K562 (cell line): ENCODE results near the gene DBI. TPM values are rescaled to one million over a fixed set of nuclear protein-coding genes. Genes with fewer than 3 reads are reported as not detected.
A peak's percentile ranks its signal among the peaks of the same experiment; 100 is the strongest.

Experiments used
- ATAC-seq: fragments of 200-7000 bp; cut with Tn5 transposase; 3 replicates; pipeline ENCODE4 v1.9.1; 2020; ENCODE audit warnings: moderate library complexity
- BruUV-seq: library from RNA; stranded (reverse); fragments of 400-500 nt; replicated peaks from 2 replicates; lab custom pipeline; 2021; lab: Mats Ljungman, UMichigan
- CTCF ChIA-PET: fragments of 300-600 bp; formaldehyde crosslinking; extraction: SDS; loops from one replicate; lab custom pipeline; 2021; ENCODE audit warnings: low intra/inter-chr PET ratio; lab: Yijun Ruan, JAX
- POLR2A ChIA-PET: fragments of 300-600, 350-650 bp; sonication (Branson Sonifier 250); formaldehyde crosslinking; extraction: SDS; loops from one replicate; lab custom pipeline; 2021; ENCODE audit warnings: antibody characterized with exemption, inconsistent platforms; lab: Yijun Ruan, JAX
- DNase-seq, 4 experiments: peaks; one replicate each; pipeline versions ENCODE4 v3.0.0 to v3.0.0-alpha.2; 2011 to 2018; ENCODE audit warnings: low spot score in 3 of 4, mixed read lengths in 3 of 4; ENCODE audit errors: extremely low read depth in 1 of 4
- FAIRE-seq: peaks from 2 replicates; lab custom pipeline; 2011; peaks lifted over from hg19 to GRCh38; lab: Jason Lieb, UNC
- H2AFZ ChIP-seq: 2 replicates; pipeline ENCODE4 v1.6.0; 2011; ENCODE audit warnings: low read depth, low read length, control low read depth, inconsistent platforms
- H3K27ac ChIP-seq: fragments of 200-600 bp; 3 replicates; pipeline ENCODE4 v1.8.0; 2011; ENCODE audit warnings: low read depth, mild to moderate bottlenecking, control low read depth, inconsistent platforms, low read length, moderate library complexity, mixed read lengths; ENCODE audit errors: extremely low read depth
- H3K27me3 ChIP-seq, 2 experiments: fragments of 300-600 bp in 1 of 2; 2 replicates in 1 of 2; 3 replicates in 1 of 2; pipeline versions ENCODE4 v1.6.0 to v1.8.0; 2011; ENCODE audit warnings: inconsistent platforms in 2 of 2, low read length in 2 of 2, mild to moderate bottlenecking in 1 of 2, mixed read lengths in 1 of 2, moderate library complexity in 1 of 2; ENCODE audit not compliant: control insufficient read depth in 2 of 2, insufficient read depth in 2 of 2
- H3K36me3 ChIP-seq: fragments of 300-600 bp; 3 replicates; pipeline ENCODE4 v1.8.0; 2011; ENCODE audit warnings: mild to moderate bottlenecking, low read length, inconsistent platforms; ENCODE audit not compliant: control insufficient read depth, insufficient read depth
- H3K4me1 ChIP-seq, 2 experiments: fragments of 200-600 bp in 1 of 2; replicated peaks in 1 of 2; 2 replicates in 1 of 2; 3 replicates in 1 of 2; pipeline versions ENCODE4 v1.5.1 to v1.8.0; 2011; ENCODE audit warnings: inconsistent platforms in 2 of 2, low read length in 2 of 2, mild to moderate bottlenecking in 1 of 2, mixed read lengths in 1 of 2, moderate library complexity in 1 of 2; ENCODE audit not compliant: control insufficient read depth in 2 of 2, insufficient read depth in 2 of 2
- H3K4me2 ChIP-seq: 2 replicates; pipeline ENCODE4 v1.6.1; 2011; ENCODE audit warnings: low read length, control low read depth, inconsistent platforms, mixed read lengths; ENCODE audit not compliant: insufficient read depth
- H3K4me3 ChIP-seq: fragments of 200-600 bp; sonication (generic), shearing (Covaris generic); 2 replicates; pipeline ENCODE4 v1.5.1; 2016; ENCODE audit warnings: control low read depth, inconsistent platforms
- H3K79me2 ChIP-seq: fragments of 200-600 bp; 3 replicates; pipeline ENCODE4 v1.8.0; 2011; ENCODE audit warnings: low read length, inconsistent platforms; ENCODE audit not compliant: control insufficient read depth, insufficient read depth
- H3K9ac ChIP-seq, 2 experiments: 2 replicates each; pipeline versions ENCODE4 v1.6.0 to v1.6.1; 2011; ENCODE audit warnings: low read depth in 2 of 2, low read length in 2 of 2, control low read depth in 1 of 2, inconsistent platforms in 1 of 2, mild to moderate bottlenecking in 1 of 2, mixed read lengths in 1 of 2; ENCODE audit not compliant: insufficient read depth in 1 of 2
- H3K9me1 ChIP-seq: one replicate; pipeline ENCODE4 v1.6.0; 2011; ENCODE audit warnings: inconsistent platforms, mild to moderate bottlenecking, low read length, moderate library complexity; ENCODE audit not compliant: control insufficient read depth, insufficient read depth
- H3K9me3 ChIP-seq: replicated peaks from 2 replicates; pipeline ENCODE4 v1.5.1; 2011; ENCODE audit warnings: low read depth, low read length, inconsistent platforms; ENCODE audit not compliant: control insufficient read depth, insufficient read depth
- H4K20me1 ChIP-seq: replicated peaks from 2 replicates; pipeline ENCODE4 v1.6.1; 2011; ENCODE audit warnings: low read length, inconsistent platforms, mixed read lengths; ENCODE audit not compliant: control insufficient read depth, insufficient read depth
- ARID2 ChIP-seq: fragments of 450-650 bp; IDR thresholded peaks from 2 replicates; pipeline ENCODE4 v1.6.1; 2017; ENCODE audit warnings: antibody characterized with exemption, mild to moderate bottlenecking
- BACH1 ChIP-seq: fragments of 200-800 bp; sonication (Bioruptor generic); IDR thresholded peaks from 2 replicates; pipeline ENCODE4 v1.6.1; 2016; ENCODE audit warnings: missing genetic modification characterization, missing compliant biosample characterization
- BCOR ChIP-seq: fragments of 450-650 bp; IDR thresholded peaks from 2 replicates; pipeline ENCODE4 v1.6.1; 2016
- BRD9 ChIP-seq: fragments of 450-650 bp; IDR thresholded peaks from 2 replicates; pipeline ENCODE4 v1.6.1; 2018; ENCODE audit warnings: low read depth; ENCODE audit not compliant: partially characterized antibody
- NR2C2 ChIP-seq, 2 experiments: fragments of 200-800 bp in 1 of 2; sonication (Bioruptor generic) in 1 of 2; sonication (generic) in 1 of 2; formaldehyde crosslinking in 1 of 2; IDR thresholded peaks; 2 replicates each; pipeline versions ENCODE4 v1.6.1 to v1.8.0; 2016 to 2022; ENCODE audit warnings: mild to moderate bottlenecking in 1 of 2, missing compliant biosample characterization in 1 of 2, missing genetic modification characterization in 1 of 2, missing genetic modification reagents in 1 of 2
- RBM25 ChIP-seq: fragments of 200-400 bp; formaldehyde crosslinking; IDR thresholded peaks from 2 replicates; pipeline ENCODE4 v1.6.1; 2018; ENCODE audit warnings: low read length, low read depth, moderate library complexity; ENCODE audit not compliant: severe bottlenecking
- SAFB ChIP-seq: fragments of 200-400 bp; formaldehyde crosslinking; IDR thresholded peaks from 2 replicates; pipeline ENCODE4 v1.6.1; 2017; ENCODE audit warnings: low read depth, low read length, borderline replicate concordance
- ZNF121 ChIP-seq: sonication (generic); formaldehyde crosslinking; conservative IDR thresholded peaks from 2 replicates; pipeline ENCODE4 v1.8.0; 2022; ENCODE audit warnings: missing genetic modification reagents
- WGBS: fragments of 100-300 bp; shearing (Covaris generic); methylation state at CpG from one replicate; pipeline ENCODE4 v1.1.6; 2016; ENCODE audit warnings: low coverage, mixed read lengths; ENCODE audit not compliant: insufficient coverage; ENCODE audit errors: missing lambda C conversion rate; 5-methylcytosine and 5-hydroxymethylcytosine counted together
- in situ Hi-C: fragments of 300-500 bp; cut with MboI; formaldehyde crosslinking; loops from 4 replicates; pipeline ENCODE4 v1.15.0; 2018; ENCODE audit warnings: inconsistent platforms, mixed read lengths
- intact Hi-C: fragments of 100-400 bp; cut with micrococcal nuclease; formaldehyde crosslinking; loops from 2 replicates; pipeline ENCODE4 v1.14.2; 2022
- polyA plus RNA-seq, 8 experiments: library from polyadenylated mRNA; depleted of rRNA in 4 of 8; stranded (reverse) in 5 of 8; unstranded in 3 of 8; fragments of >200 nt; fragmentation: Nextera tagmentation in 2 of 8; fragmentation: Illumina TruSeq in 1 of 8; extraction: Ambion mirVana in 2 of 8; extraction: Trizol in 1 of 8; gene quantifications; 2 replicates each; pipeline versions ENCODE4 v1.2.1 to v1.2.3, GENCODE V29; 2011 to 2014; ENCODE audit warnings: inconsistent platforms in 1 of 8, missing spikeins in 1 of 8
- total RNA-seq, 7 experiments: library from RNA; depleted of rRNA in 6 of 7; stranded (reverse); fragments of >200 nt in 6 of 7; fragmentation: Illumina TruSeq in 2 of 7; extraction: Trizol in 2 of 7; gene quantifications; 2 replicates each; pipeline versions ENCODE4 v1.2.1 to v1.2.3, GENCODE V29; 2011 to 2021; ENCODE audit warnings: low replicate concordance in 1 of 7
- TF ChIP-seq, protein P1 (sequence below): sonication (generic); IDR thresholded peaks from 2 replicates; pipeline ENCODE4 v1.6.1; 2016

Gene DBI
- total and polyA plus RNA-seq, 9 of the 15 experiments (the other 6 are each of a cell fraction or from before 2014, with no cell fraction given) = 55.8 to 443 (median 194) TPM

DNA sequence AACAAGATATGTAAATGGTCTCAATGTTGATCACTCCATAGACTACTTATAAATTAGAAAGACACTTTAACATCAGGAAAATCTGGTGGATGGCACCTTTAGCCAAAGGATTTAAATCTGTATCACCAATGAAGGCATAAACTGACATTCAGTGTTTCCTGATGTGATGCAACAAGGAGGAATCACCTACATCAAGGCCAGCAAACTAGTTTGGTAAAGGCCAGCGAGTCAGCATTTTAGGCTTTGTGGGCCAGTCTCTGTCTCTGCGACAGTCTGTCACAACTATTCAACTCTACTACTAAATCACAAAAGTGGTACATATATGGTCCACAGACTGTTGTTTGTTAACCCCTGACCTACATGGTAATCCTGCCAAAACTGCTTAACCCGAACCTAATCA lies 33.4 kb upstream of the DBI start (continued):
- no peak for TF ChIP-seq NR2C2 (CRISPR knock-in tag; IDR thresholded peaks at IDR 0.05)
- peak; percentile 38; the same call in 1 of the 2 replicates for TF ChIP-seq NR2C2 (tag; IDR thresholded peaks at IDR 0.05)
- peak; percentile 55; the same call in 1 of the 2 replicates for TF ChIP-seq BACH1 (tag)
- no peak for TF ChIP-seq SAFB
- TF ChIP-seq, protein P1, sequence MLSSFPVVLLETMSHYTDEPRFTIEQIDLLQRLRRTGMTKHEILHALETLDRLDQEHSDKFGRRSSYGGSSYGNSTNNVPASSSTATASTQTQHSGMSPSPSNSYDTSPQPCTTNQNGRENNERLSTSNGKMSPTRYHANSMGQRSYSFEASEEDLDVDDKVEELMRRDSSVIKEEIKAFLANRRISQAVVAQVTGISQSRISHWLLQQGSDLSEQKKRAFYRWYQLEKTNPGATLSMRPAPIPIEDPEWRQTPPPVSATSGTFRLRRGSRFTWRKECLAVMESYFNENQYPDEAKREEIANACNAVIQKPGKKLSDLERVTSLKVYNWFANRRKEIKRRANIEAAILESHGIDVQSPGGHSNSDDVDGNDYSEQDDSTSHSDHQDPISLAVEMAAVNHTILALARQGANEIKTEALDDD = peak; percentile 48; the same call in 1 of the 2 replicates

GRCh38 chr2:119333833-119334232 lies 32.9 kb upstream of the DBI start:
- no peaks in the 10 kb centered on the region for H4K20me1 ChIP-seq
- no TSS peak for BruUV-seq
- H3K27ac ChIP-seq = no peak overlapping the region
- ChIA-PET POLR2A (no interaction called here), CTCF (no interaction called here)
- intact Hi-C loops (no loop called here), in situ Hi-C loops (no loop called here)
- H3K79me2 ChIP-seq = no peaks in the 10 kb centered on the region
- peaks cover 0 to 3% of the 10 kb centered on the region in 2 experiments; a peak in 2 of 5 replicates for H3K4me1 ChIP-seq
- no peak overlapping the region for H2AFZ ChIP-seq
- TF ChIP-seq BRD9 = no peak
- peak; percentile 57 for TF ChIP-seq BCOR
- TF ChIP-seq ARID2 = no peak
- TF ChIP-seq RBM25 = peak; percentile 80
- TF ChIP-seq ZNF121 (CRISPR knock-in tag) = 0 out of 2 replicates have a peak, but pooled peaks have one; percentile 14
- no peaks in the 10 kb centered on the region for H3K27me3 ChIP-seq
- H3K4me3 ChIP-seq = no peak overlapping the region
- no peak for DNase-seq
- no peaks in the 10 kb centered on the region for H3K9me1 ChIP-seq
- no peaks in the 10 kb centered on the region for H3K36me3 ChIP-seq
- no peak overlapping the region for H3K4me2 ChIP-seq
- 42% methylated on average over 2 of the region's 2 CpGs for WGBS
- H3K9me3 ChIP-seq = no peaks in the 10 kb centered on the region
- no peak for ATAC-seq
- no peak overlapping the region for H3K9ac ChIP-seq
- FAIRE-seq = no peak
